HK-2 (cell line): ENCODE results near the gene STX10.
A peak's percentile ranks its signal among the peaks of the same experiment; 100 is the strongest.

Experiments used
- DNase-seq: peaks from one replicate; pipeline ENCODE4 v3.0.0-alpha.2; 2018; ENCODE audit not compliant: unreplicated experiment

STX10 gene

GRCh38 chr19:13100031-13100588 lies 50.1 kb downstream of the STX10 start:
- peak; percentile 31 for DNase-seq

- no peak for DNase-seq
Measured at GRCh38 chr19:13099073-13099999, 50.8 kb downstream of the STX10 start.

- DNase-seq, result no peak
Measured at GRCh38 chr19:13098277-13099072, 51.7 kb downstream of the STX10 start.

GRCh38 chr19:13097463-13098258 lies 52.5 kb downstream of the STX10 start:
- DNase-seq, result no peak

GRCh38 chr19:13097033-13097462 lies 53.1 kb downstream of the STX10 start:
- no peak for DNase-seq

- DNase-seq, result no peak
Measured at GRCh38 chr19:13095934-13096927, 53.9 kb downstream of the STX10 start.

- no peak for DNase-seq
Measured at GRCh38 chr19:13095393-13095784, 54.8 kb downstream of the STX10 start.

- DNase-seq, result no peak
Measured at GRCh38 chr19:13094771-13095392, 55.3 kb downstream of the STX10 start.

- no peak for DNase-seq
Measured at GRCh38 chr19:13094106-13094504, 56.1 kb downstream of the STX10 start.
